T-helper 1 cell (primary cell): Measurements from ENCODE around the gene TGM1.
"Not testable (repeated sequence)": the region's sequence is repeated elsewhere in the genome, so short reads cannot be mapped to it uniquely, and the experiment has no call there.

Experiments used
- DNase-seq, 5 donors: peaks; one replicate each; pipeline ENCODE4 v3.0.0-alpha.2; 2012 to 2020

Gene TGM1

GRCh38 chr14:24232121-24232644 lies 30.8 kb downstream of the TGM1 start, which contains the start of gene NEDD8:
NEDD8 (minus strand) TSS chr14:24232367; CDS start chr14:24232267, 100 bp downstream.
- peak; percentile 69 to 94 (median 84) for DNase-seq

GRCh38 chr14:24231263-24232120 lies 31.5 kb downstream of the TGM1 start:
- DNase-seq, result no peak

GRCh38 chr14:24228902-24229301 lies 34.1 kb downstream of the TGM1 start:
- no peak for DNase-seq

- DNase-seq, result no peak
Measured at GRCh38 chr14:24226473-24226872, 36.5 kb downstream of the TGM1 start.

- no peak for DNase-seq
Measured at GRCh38 chr14:24224618-24225071, 38.3 kb downstream of the TGM1 start.

- not testable (repeated sequence) for DNase-seq
Measured at GRCh38 chr14:24222987-24223386, 40.0 kb downstream of the TGM1 start.

GRCh38 chr14:24219521-24219920 lies 43.5 kb downstream of the TGM1 start:
- DNase-seq, result no peak

GRCh38 chr14:24219080-24219479 lies 43.9 kb downstream of the TGM1 start:
- DNase-seq, result no peak

GRCh38 chr14:24216876-24217275 lies 46.1 kb downstream of the TGM1 start:
- not testable (repeated sequence) for DNase-seq

GRCh38 chr14:24216345-24216699 lies 46.7 kb downstream of the TGM1 start:
- DNase-seq, result no peak

- peak; percentile 69 to 95 (median 81) for DNase-seq
Measured at GRCh38 chr14:24215495-24216344, 47.3 kb downstream of the TGM1 start, which contains the start of gene MDP1. MDP1 (minus strand) TSS chr14:24216066; CDS start chr14:24215955, 111 bp downstream.

- no peak for DNase-seq
Measured at GRCh38 chr14:24213866-24214662, 48.9 kb downstream of the TGM1 start.

GRCh38 chr14:24212924-24213865 lies 49.8 kb downstream of the TGM1 start, which contains the start of gene CHMP4A:
CHMP4A (minus strand) TSS chr14:24213488; CDS start chr14:24213439, 49 bp downstream.
- DNase-seq, result peak; percentile 92 to 97 (median 94)

- DNase-seq, result no peak
Measured at GRCh38 chr14:24211311-24211710, 51.7 kb downstream of the TGM1 start.

GRCh38 chr14:24207625-24208024 lies 55.4 kb downstream of the TGM1 start:
- DNase-seq, result no peak

- no peak for DNase-seq
Measured at GRCh38 chr14:24207104-24207551, 55.8 kb downstream of the TGM1 start.

GRCh38 chr14:24206260-24207103 lies 56.5 kb downstream of the TGM1 start:
- no peak for DNase-seq

GRCh38 chr14:24204163-24205146 lies 58.5 kb downstream of the TGM1 start:
- no peak for DNase-seq
